Panc1 (cell line): ENCODE measurements around the gene RASSF6. TPM values are rescaled to one million over a fixed set of nuclear protein-coding genes. Genes with fewer than 3 reads are reported as not detected.
"Not testable (repeated sequence)": the region's sequence is repeated elsewhere in the genome, so short reads cannot be mapped to it uniquely, and the experiment has no call there.

ENCODE experiments used
- ATAC-seq: fragments of 200-7000 bp; cut with Tn5 transposase; 2 replicates; pipeline ENCODE4 v1.9.1; 2020; ENCODE audit warnings: mild to moderate bottlenecking, moderate library complexity
- BruUV-seq: library from RNA; stranded (reverse); fragments of 400-500 nt; replicated peaks from 2 replicates; lab custom pipeline; 2021; lab: Mats Ljungman, UMichigan
- CTCF ChIA-PET: fragments of 300-600 bp; sonication (Branson Sonifier 250); formaldehyde crosslinking; loops from one replicate; lab custom pipeline; 2022; ENCODE audit warnings: antibody characterized with exemption; lab: Charles Lee
- POLR2A ChIA-PET: fragments of 300-600 bp; sonication (Branson Sonifier 250); formaldehyde crosslinking; loops from one replicate; lab custom pipeline; 2022; ENCODE audit warnings: antibody characterized with exemption; lab: Charles Lee
- DNase-seq: peaks from one replicate; pipeline ENCODE4 v3.0.0-alpha.2; 2010; ENCODE audit warnings: low read depth, low spot score
- H3K27ac ChIP-seq: 2 replicates; pipeline ENCODE4 v1.5.1; 2011; ENCODE audit warnings: mild to moderate bottlenecking, low read length, inconsistent platforms
- H3K27me3 ChIP-seq: fragments of 200-500 bp; sonication (Bioruptor generic); 2 replicates; pipeline ENCODE4 v1.6.0; 2014; ENCODE audit warnings: low read length, inconsistent platforms; ENCODE audit not compliant: control insufficient read depth, insufficient read depth
- H3K36me3 ChIP-seq: fragments of 200-500 bp; sonication (Bioruptor generic); 2 replicates; pipeline ENCODE4 v1.5.1; 2014; ENCODE audit warnings: inconsistent platforms, mild to moderate bottlenecking, low read length, moderate library complexity; ENCODE audit not compliant: control insufficient read depth, insufficient read depth
- H3K4me1 ChIP-seq: 2 replicates; pipeline ENCODE4 v1.5.1; 2011; ENCODE audit warnings: inconsistent platforms, mild to moderate bottlenecking, low read length, moderate library complexity; ENCODE audit not compliant: control insufficient read depth, insufficient read depth
- H3K4me3 ChIP-seq, 2 experiments: 2 replicates each; pipeline ENCODE4 v1.5.1; 2011 to 2012; ENCODE audit warnings: low read depth in 2 of 2, low read length in 2 of 2, mild to moderate bottlenecking in 2 of 2, inconsistent platforms in 1 of 2, moderate library complexity in 1 of 2
- H3K9me3 ChIP-seq: fragments of 200-500 bp; sonication (Bioruptor generic); 2 replicates; pipeline ENCODE4 v1.5.1; 2014; ENCODE audit warnings: low read depth, mild to moderate bottlenecking, inconsistent platforms, low read length, moderate library complexity; ENCODE audit not compliant: control insufficient read depth, insufficient read depth
- CTCF ChIP-seq: fragments of 450-650 bp; IDR thresholded peaks from 2 replicates; pipeline ENCODE4 v1.5.1; 2017; ENCODE audit warnings: mild to moderate bottlenecking
- POLR2AphosphoS5 ChIP-seq: IDR thresholded peaks from 2 replicates; pipeline ENCODE4 v1.6.1; 2012; ENCODE audit warnings: mild to moderate bottlenecking, low read depth, low read length, moderate library complexity
- SIN3A ChIP-seq: IDR thresholded peaks from 2 replicates; pipeline ENCODE4 v1.6.1; 2012; ENCODE audit warnings: low read depth, mild to moderate bottlenecking, low read length, moderate library complexity, borderline replicate concordance; ENCODE audit not compliant: insufficient read depth
- TCF7L2 ChIP-seq: IDR thresholded peaks from 2 replicates; pipeline ENCODE4 v1.6.1; 2011; ENCODE audit warnings: mild to moderate bottlenecking, low read depth, low read length, inconsistent platforms
- in situ Hi-C: cut with HindIII; loops from 2 replicates; pipeline ENCODE4 v1.10.0; 2016; ENCODE audit warnings: low sequenced_read_pairs, low pct_unique_long_range_greater_than_20kb
- intact Hi-C: fragments of 100-400 bp; cut with micrococcal nuclease; formaldehyde crosslinking; loops from one replicate; pipeline ENCODE4 v1.10.0; 2022; ENCODE audit not compliant: unreplicated experiment
- total RNA-seq: library from RNA; stranded (reverse); gene quantifications from one replicate; pipeline ENCODE4 v1.2.1, GENCODE V29; 2021; ENCODE audit not compliant: unreplicated experiment
- TF ChIP-seq, protein P1 (sequence below), 2 experiments: IDR thresholded peaks; 2 replicates each; pipeline ENCODE4 v1.6.1; 2011 to 2012; ENCODE audit warnings: low read depth in 2 of 2, control low read depth in 1 of 2, low read length in 1 of 2, mild to moderate bottlenecking in 1 of 2, moderate library complexity in 1 of 2; ENCODE audit not compliant: insufficient read depth in 1 of 2

The RASSF6 gene
- total RNA-seq, 1 experiment from 2014 or later: 0.15 TPM

DNA sequence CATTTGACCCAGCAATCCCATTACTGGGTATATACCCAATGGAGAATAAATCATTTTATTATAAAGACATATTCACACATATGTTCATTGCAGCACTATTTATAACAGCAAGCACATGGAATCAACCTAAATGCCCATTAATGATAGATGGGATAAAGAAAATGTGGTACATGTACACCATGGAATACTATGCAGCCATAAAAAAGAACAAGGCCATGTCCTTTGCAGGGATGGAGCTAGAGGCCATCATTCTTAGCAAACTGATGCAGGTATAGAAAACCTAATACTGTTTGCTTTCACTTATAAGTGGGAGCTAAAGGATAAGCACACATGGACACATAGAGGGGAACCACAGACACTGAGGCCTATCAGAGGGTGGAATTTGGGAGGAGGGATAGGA, 22.6 kb downstream of the RASSF6 start:
- no peaks in the 10 kb centered on the region for H3K27me3 ChIP-seq
- H3K27ac ChIP-seq: no peak overlapping the region
- no peak overlapping the region for H3K4me3 ChIP-seq
- in situ Hi-C loops: no loop called here
- CTCF ChIA-PET: no interaction called here
- POLR2A ChIA-PET: no interaction called here
- ATAC-seq (no peak), DNase-seq (no peak)
- intact Hi-C loops: loop anchor here (10.0 kb wide), 1 partner anchor 537 kb away; no protein-coding TSS in a partner anchor
- no TSS peak for BruUV-seq
- H3K9me3 ChIP-seq: no peaks in the 10 kb centered on the region
- no peak for TF ChIP-seq TCF7L2
- TF ChIP-seq POLR2AphosphoS5: no peak
- no peak for TF ChIP-seq SIN3A
- TF ChIP-seq, protein P1, sequence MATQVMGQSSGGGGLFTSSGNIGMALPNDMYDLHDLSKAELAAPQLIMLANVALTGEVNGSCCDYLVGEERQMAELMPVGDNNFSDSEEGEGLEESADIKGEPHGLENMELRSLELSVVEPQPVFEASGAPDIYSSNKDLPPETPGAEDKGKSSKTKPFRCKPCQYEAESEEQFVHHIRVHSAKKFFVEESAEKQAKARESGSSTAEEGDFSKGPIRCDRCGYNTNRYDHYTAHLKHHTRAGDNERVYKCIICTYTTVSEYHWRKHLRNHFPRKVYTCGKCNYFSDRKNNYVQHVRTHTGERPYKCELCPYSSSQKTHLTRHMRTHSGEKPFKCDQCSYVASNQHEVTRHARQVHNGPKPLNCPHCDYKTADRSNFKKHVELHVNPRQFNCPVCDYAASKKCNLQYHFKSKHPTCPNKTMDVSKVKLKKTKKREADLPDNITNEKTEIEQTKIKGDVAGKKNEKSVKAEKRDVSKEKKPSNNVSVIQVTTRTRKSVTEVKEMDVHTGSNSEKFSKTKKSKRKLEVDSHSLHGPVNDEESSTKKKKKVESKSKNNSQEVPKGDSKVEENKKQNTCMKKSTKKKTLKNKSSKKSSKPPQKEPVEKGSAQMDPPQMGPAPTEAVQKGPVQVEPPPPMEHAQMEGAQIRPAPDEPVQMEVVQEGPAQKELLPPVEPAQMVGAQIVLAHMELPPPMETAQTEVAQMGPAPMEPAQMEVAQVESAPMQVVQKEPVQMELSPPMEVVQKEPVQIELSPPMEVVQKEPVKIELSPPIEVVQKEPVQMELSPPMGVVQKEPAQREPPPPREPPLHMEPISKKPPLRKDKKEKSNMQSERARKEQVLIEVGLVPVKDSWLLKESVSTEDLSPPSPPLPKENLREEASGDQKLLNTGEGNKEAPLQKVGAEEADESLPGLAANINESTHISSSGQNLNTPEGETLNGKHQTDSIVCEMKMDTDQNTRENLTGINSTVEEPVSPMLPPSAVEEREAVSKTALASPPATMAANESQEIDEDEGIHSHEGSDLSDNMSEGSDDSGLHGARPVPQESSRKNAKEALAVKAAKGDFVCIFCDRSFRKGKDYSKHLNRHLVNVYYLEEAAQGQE (IDR thresholded peaks at IDR 0.05; ENCODE audit: insufficient read depth in 1 of 2, low read depth in 2 of 2, low read length in 1 of 2): no peak
- no peak for TF ChIP-seq CTCF
- H3K36me3 ChIP-seq: no peaks in the 10 kb centered on the region
- no peaks in the 10 kb centered on the region for H3K4me1 ChIP-seq

DNA sequence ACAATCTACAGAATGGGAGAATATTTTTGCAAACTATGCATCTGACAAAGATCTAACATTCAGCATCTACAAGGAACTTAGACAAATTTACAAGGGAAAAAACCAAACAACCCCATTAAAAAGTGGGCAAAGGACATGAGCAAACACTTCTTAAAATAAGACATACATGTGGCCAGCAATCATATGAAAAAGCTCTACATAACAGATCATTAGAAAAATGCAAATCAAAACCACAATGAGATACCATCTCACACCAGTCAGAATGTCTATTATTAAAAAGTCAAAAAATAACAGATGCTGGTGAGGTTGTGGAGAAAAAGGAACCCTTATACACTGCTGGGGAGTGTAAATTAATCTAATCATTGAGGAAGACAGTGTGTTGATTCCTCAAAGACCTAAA, 23.1 kb downstream of the RASSF6 start:
- BruUV-seq, H3K27ac ChIP-seq, H3K4me1 ChIP-seq, ATAC-seq, H3K4me3 ChIP-seq, CTCF ChIA-PET, H3K27me3 ChIP-seq, in situ Hi-C loops, DNase-seq, POLR2A ChIA-PET, H3K9me3 ChIP-seq, H3K36me3 ChIP-seq: not testable (repeated sequence)
- intact Hi-C loops: loop anchor here (10.0 kb wide), 1 partner anchor 538 kb away; no protein-coding TSS in a partner anchor

- no peaks in the 10 kb centered on the region for H3K9me3 ChIP-seq
- no peaks in the 10 kb centered on the region for H3K4me1 ChIP-seq
- CTCF ChIA-PET: interaction anchor here (0.5 kb wide), 1 partner anchor 9 kb away, joined by 4 read pairs; no protein-coding TSS in a partner anchor
- DNase-seq: no peak
- no peaks in the 10 kb centered on the region for H3K36me3 ChIP-seq
- no peaks in the 10 kb centered on the region for H3K27me3 ChIP-seq
- in situ Hi-C loops (no loop called here), intact Hi-C loops (loop anchor here (10.0 kb wide), 1 partner anchor 539 kb away; no protein-coding TSS in a partner anchor)
- no TSS peak for BruUV-seq
- POLR2A ChIA-PET: no interaction called here
- no peak overlapping the region for H3K4me3 ChIP-seq
- TF ChIP-seq, protein P1 (IDR thresholded peaks at IDR 0.05; ENCODE audit: insufficient read depth in 1 of 2, low read depth in 2 of 2, low read length in 1 of 2): no peak
- TF ChIP-seq POLR2AphosphoS5 (no peak), TCF7L2 (no peak), CTCF (no peak), SIN3A (no peak)
- no peak for ATAC-seq
- no peak overlapping the region for H3K27ac ChIP-seq
Measured at GRCh38 chr4:73596001-73596400, 24.2 kb downstream of the RASSF6 start.
